ENCODE data around the gene RNF145.
"Not testable (repeated sequence)": the region's sequence is repeated elsewhere in the genome, so short reads cannot be mapped to it uniquely, and the experiment has no call there.

Gene RNF145, protein sequence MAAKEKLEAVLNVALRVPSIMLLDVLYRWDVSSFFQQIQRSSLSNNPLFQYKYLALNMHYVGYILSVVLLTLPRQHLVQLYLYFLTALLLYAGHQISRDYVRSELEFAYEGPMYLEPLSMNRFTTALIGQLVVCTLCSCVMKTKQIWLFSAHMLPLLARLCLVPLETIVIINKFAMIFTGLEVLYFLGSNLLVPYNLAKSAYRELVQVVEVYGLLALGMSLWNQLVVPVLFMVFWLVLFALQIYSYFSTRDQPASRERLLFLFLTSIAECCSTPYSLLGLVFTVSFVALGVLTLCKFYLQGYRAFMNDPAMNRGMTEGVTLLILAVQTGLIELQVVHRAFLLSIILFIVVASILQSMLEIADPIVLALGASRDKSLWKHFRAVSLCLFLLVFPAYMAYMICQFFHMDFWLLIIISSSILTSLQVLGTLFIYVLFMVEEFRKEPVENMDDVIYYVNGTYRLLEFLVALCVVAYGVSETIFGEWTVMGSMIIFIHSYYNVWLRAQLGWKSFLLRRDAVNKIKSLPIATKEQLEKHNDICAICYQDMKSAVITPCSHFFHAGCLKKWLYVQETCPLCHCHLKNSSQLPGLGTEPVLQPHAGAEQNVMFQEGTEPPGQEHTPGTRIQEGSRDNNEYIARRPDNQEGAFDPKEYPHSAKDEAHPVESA

DNA sequence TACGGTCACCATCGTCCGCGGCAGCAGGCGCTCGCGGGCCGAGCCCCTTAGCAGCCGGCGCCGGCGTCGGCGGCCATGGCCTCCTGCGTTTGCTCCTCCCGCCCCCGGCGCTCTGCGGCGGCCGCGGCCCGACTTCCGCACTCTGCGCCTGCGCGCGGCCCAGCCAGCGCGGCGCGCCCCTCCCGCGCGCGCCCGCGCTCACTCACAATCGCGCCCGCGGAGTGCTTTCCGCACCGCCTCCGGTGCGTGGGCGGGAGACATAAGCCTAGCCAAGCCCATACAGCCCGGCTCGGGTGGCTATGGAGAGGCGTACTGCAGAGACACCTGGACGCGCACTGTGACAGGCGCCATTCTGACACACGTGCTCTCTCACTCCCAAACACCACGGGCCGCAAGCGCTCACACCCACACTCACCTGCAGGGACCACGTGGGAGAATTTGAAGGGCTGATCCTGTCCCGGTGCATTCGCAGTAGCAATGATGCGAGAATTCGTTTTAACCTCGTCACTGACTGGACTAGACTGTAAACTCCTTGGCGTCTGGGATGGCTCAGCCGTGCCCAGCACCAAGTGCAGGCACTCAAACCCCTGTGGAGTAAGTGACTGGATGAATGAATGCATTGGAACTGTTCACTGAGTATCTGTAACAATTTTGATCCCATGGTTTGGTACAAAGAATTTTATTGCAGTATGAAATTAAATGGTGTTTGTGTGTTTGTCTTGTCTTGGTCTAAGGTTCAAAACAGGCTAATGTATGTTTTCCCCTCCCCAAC lies at the start of gene RNF145:
Gene RNF145, minus strand, starts transcription at position 116 of the 772 bp plus-strand sequence. CDS start 5,936 bp downstream, outside the sequence.
- peak; percentile 99 for DNase-seq (ENCODE audit: low spot score)

DNA sequence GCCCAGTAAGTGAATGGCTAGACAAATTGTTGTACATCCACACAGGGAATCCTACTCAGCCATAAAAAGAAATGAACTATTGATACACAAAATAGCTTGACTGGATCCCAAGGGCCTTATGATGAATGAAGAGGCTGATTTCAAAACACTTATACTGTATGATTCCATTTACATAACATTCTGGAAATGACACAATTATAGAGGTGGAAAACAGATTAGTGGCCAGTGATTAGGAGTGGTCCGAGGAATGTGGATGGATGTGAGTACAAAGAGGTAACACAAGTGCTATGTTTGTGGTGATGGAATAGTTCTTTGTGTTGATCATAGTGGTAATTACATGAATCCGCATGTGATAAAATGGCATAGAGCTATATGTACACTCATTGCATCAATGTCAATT lies 49.0 kb upstream of the RNF145 start:
- no peak for DNase-seq (ENCODE audit: low spot score)

DNA sequence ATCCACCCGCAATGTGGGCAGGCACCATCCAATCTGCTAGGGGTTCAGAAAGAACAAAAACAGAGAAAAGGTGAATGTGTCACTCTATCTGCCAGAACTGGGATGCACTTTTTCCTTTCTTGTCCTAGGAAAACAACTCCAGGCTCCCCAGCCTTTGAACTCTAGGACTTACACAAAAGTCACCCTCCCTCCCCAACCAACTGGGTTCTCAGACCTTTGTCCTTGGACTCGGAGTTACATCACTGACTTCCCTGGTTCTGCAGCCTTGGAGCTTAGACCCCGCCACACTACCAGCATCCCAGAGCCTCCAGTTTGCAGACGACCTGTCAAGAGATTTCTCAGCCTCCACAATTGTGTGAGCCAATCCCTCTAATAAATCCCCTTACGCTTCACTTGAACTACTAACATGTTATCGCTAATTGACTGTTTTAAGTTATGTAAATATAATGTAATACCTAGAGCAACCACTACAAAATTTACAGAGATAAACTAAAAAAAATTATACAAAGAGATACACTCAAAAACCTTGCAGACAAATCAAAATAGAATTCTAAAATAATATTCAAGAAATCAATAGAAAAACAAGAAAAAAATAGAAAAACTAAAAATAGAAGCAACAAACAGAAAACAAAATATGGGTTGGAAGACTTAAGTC lies 48.4 kb upstream of the RNF145 start:
- no peak for DNase-seq (ENCODE audit: low spot score)

DNA sequence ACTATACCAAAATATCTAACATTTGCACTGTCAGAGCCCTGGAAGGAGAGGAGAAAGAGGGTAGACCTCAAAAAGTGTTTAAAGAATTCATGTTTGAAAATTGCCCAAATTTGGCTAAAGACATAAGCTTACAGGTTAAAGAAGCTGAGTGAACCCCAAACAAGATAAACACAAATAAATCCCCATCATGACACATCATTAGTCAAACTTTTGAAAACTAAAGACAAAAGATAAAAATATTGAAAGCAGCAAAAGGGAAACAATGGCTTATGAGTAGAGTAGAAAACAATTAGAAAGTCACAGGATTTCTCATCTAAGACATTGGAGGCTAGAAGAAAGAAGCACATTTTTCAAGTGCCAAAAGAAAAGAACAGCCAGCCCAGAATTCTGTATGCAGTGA lies 47.7 kb upstream of the RNF145 start:
- DNase-seq (ENCODE audit: low spot score): no peak

DNA sequence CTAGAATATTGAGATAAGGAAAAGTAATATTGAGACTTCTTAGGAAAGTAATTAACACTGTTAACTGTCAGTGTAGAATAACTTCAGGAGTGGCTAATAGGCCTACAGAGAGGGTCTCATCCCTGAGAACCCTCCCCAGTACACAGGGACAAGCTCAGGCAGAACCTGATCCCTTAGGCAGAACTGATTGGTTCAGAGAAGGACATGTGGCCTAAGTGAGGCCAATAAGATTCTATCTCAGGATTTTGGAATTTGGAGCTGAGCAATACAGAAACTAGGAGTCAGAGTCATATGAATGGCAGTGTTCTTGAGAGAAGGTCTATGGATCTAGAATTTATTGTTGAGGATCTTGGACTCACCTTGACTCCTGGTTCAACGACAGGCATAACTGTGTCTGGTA lies 42.8 kb upstream of the RNF145 start:
- no peak for DNase-seq (ENCODE audit: low spot score)

DNA sequence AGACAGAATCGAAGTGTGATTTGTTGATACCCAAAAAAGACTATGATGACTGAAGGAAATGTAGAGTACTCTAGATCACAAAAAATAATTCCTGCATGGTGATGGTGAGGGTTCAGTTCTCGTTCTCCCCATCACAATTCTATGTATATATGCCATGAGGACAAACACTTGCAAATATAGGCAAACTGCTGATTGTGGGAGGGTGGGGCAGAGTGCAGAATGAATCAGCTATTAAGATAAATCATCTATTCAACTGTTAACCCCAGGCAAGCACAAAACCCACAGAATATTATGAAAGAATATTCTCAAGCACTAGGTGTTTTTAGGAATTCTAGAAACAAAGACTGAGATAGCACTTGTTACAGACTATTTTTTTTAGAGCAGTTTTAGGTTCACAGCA lies 39.8 kb upstream of the RNF145 start:
- no peak for DNase-seq (ENCODE audit: low spot score)

DNA sequence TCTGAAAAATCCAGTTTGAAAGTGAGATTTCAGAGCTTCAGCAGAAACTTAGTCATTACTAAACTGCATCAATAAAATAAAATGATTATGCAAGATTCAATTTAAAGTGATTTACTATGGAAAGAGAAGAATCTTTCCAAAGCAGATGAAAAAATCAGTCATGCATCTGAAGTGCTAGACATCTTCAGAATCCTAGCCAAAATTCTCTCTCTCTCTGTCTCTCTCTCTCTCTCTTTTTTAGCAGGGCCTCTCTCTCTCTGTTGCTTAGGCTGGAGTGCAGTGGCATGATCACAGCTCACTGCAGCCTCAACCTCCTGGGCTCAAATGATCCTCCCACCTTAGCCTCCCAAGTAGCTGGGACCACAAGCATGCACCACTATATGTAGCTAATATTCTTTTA lies 35.5 kb upstream of the RNF145 start:
- DNase-seq (ENCODE audit: low spot score): no peak

DNA sequence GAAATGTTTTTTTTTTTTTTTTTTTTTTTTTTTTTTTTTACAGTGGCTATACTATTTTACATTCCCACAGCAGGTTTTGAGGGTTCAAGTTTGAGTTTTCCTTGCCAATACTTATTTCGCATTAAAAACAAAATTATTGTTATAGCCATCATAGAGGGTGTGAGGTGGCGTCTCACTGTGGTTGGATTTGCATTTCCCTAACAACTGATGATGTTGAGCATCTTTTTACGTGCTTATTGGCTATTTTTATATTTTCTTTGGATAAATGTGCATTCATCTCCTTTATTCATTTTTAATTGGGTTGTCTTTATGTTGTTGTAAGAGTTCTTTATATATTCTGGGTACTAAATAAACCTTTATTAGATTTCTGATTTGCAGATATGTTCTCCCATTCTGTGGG lies 34.8 kb upstream of the RNF145 start:
- no peak for DNase-seq (ENCODE audit: low spot score)

DNA sequence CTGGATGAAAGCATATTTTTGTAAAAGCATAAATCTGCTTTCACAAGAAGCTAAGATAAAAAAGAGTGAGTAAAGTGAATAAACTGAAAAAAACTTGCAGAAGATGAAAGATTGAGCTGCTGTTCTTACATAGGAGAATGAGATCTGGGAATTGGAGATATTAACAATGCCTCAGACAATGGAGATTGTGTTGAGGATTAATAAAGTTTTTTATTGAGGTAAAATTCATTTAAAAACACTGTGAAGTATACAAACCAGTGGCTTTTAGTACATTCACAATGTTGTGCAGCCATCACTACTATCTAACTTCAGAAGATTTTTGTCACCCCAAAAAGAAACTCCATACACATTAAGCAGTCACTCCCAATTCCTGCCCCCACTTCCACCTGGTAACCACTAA lies 34.0 kb upstream of the RNF145 start:
- DNase-seq (ENCODE audit: low spot score): no peak

DNA sequence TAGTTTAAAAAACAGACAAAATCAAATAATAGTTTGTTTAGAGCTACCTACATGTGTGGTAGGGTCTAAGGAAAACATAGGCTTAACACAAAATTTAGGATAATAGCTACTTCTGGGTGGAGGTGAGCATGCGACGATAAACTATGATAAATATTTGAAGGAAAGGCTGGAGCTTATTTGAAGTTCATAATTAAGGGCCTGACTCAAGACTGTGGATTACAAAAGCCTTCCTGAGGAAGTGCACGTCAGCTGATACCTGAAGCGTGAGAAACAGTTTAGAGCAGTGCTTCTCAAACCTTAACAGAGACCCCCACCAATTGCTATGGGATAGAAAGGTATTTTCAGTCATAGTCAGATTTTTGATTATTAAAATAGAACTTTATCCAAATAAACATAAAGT lies 33.3 kb upstream of the RNF145 start:
- no peak for DNase-seq (ENCODE audit: low spot score)

DNA sequence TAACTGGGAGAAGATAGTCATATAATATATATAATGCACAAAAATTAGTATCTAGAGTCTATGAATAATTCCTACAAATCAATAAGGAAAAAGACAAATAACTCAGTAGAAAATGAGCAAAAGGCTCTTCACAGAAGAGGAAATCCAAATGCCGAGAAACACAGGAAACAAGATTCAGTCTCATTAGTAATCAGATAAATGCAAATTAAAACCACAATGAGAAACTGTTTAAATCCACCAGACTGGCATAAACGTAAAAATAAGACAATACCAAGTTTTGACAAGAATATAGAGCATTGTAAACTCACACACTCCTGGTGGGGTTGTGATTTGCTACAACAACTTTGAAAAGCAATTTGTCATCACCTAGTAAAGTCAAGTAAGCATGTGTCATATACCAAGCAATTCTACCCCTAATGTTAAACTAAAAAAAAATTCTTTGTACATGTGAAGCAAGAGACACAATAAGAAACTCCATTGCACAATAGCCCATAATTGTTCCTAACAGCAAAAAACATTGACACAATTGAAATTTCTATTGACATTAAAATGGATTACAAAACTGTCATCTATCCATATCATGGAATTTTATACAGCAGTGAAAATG lies 32.7 kb upstream of the RNF145 start:
- no peak for DNase-seq (ENCODE audit: low spot score)

DNA sequence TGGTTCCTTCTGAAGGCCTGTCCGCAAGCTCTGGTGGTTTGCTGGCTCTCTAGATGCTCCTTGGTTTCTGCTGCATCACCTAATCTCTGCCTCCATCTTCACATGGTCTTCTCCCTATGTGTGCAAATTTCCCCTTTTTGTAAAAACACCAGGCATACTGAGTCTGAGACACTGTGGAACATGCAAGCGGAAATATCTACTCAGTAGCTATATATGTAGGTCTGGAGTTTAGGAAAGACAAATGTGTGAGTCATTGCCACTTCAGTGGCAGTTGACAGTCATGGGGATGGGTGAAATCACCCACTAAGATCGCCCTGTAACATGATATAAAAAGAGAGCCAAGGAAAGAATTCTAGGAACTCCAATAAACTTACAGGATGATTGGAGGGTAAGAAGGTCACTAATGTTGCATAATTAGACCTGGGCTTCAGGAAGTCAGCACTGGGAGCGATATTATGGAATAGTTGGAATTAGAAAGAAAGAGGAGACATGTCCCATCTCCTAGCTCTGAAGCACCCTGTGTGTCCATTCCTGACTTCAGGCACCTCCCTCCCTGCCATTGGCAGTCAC lies 31.0 kb upstream of the RNF145 start:
- DNase-seq (ENCODE audit: low spot score): no peak

DNA sequence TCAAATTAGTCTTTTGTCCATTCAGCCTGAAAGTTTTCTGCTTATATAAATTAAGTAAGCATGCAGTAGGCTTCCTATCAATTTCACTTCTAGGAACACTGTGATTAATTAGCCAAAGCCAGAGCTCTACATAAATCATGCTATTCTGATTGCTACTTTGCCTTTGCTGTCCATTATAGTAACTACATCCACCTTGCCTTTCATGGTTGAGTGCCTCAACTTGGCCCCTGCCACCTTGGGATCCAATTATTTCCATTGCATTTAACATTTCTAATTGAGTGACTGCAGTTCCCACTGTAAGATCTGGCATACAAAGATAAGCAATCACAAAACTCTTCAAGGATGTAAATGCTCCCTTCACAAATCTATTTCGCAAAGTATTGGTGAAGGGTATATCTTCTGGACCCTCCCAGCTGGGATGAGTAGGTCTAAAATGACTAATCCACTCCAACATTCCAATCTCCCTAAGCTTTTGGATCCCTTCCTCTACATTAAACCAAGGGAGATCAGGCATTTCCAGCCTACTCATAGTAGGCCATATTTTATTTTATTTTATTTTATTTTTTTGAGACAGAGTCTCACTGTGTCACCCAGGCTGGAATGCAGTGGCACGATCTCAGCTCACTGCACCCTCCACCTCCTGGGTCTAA lies 26.6 kb upstream of the RNF145 start:
- not testable (repeated sequence) for DNase-seq (ENCODE audit: low spot score)

DNA sequence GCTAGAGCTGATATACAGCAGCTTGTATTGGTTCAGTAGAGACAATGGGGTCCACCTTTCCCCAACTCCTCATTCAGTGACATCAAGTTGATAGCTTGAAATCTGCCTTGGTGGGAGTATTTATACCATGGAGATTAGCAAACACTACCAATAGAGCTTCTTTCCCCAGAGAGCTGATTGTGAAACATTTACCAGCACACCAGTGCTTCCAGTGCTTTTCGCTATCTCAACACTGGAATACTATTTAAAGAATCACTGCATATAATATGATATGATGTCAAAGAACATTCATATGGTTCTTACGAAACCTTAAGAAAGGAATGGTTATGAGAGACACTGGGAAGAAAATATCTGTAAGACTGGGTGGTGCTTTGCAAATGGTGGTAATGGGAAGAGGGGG lies 21.8 kb upstream of the RNF145 start:
- DNase-seq (ENCODE audit: low spot score): no peak

DNA sequence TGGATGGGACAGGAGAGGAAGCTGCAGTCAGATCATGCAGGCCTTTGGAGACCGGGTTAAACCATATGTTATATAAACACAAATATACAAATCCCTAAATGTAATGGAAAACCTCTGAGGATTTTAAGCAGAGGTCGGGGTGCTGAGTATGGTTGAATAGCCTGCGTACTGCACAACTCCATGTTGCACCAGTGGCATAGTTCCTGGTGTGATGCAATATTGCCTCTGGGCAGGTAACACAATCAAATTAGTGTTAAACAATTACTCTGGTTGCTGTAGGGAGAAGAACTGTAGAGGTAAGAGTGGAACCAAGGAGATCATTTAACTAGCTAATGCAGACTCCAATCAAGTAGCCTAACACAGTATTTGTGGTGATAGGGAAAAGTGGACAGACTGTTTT lies 21.3 kb upstream of the RNF145 start:
- DNase-seq (ENCODE audit: low spot score): no peak

DNA sequence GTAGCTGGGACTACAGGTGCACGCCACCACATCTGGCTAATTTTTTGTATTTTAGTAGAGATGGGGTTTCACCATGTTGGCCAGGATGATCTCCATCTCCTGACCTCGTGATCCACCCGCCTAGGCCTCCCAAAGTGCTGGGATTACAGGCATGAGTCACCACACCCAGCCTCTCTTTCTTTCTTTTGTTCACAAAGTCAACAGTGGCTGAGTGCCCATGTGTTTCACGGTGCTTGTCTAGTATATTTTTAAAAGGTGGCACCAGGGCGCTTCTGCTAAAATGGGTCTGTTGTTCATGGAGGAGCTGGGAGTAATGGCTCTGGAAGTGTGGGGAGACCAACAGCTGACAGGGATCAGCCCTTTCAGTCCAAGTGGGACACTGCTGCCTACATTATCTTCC lies 18.7 kb upstream of the RNF145 start:
- not testable (repeated sequence) for DNase-seq (ENCODE audit: low spot score)

DNA sequence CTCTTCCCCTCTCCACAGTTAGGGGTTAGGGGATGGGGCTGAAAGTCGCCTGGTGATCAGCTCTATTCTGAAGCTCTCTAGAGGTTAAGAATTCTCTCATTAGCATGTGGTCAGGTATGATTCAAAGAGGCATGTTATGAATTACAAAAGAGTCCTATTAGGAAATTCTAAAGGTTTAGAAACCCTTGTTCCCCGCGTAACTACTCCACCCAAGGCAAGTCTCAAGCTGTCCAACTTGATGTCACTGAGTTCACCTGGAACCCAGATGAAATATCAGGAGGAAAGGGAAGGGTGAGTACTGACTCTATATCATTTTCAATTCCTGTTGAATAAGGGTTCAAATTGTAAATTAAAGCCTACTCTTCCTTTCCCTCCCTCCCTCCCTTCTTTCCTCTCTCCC lies 18.1 kb upstream of the RNF145 start:
- DNase-seq (ENCODE audit: low spot score): no peak

DNA sequence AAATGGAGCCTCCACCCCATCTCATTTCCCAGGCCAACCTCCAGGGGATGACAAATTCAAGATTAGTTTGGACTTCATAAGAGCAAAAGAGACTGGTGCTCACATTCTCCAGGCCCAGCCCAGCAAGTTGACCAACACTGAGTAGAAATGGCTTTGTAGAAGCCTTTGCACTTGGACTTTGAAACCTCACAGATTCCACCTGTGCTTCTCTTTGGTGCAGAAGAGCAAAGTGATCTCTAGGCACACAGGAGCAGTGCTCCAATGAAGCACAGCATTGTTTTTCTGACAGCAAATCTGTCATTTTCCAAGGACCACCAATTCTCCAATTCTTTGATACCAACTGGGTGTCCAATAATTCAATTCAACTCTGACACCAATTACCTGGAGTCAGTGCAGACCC lies 17.1 kb upstream of the RNF145 start:
- DNase-seq (ENCODE audit: low spot score): no peak

DNA sequence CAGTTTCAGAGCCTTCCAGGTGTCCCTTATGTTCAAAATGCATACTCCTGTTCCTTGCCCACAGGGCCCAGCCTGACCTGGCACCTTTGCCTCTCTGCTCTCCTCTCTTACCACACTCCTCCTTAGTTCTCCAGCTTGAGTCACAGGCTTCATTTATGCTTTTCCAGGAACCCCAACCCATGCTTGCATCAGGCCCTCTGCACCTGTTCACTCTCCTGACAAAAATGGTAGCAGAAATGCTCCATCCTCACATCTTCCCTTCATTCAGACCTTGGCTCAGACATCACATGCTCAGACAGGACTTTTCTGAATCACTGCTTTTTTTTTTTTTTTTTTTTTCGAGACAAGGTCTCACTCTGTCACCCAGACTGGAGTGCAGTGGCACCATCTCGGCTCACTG lies 15.1 kb upstream of the RNF145 start:
- DNase-seq (ENCODE audit: low spot score): no peak

DNA sequence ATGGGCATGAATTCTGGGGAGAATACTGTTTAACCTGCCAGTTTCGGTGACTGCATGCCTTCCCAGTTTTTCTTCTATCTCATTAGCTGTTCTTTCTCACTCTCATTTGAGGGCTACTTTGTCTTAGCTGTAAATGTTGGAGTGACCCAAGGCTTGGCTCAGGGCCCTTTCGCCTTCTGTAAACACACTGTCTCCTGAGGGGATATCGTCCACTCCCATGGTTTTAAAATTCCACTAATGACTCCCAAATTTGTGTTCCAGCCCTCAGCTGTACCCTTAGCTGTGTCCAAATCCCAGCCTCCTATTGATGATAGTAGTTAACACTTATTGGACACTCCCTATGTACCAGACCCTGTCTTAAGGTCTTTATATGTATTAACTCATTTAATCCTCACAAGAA lies 14.1 kb upstream of the RNF145 start:
- DNase-seq (ENCODE audit: low spot score): no peak

DNA sequence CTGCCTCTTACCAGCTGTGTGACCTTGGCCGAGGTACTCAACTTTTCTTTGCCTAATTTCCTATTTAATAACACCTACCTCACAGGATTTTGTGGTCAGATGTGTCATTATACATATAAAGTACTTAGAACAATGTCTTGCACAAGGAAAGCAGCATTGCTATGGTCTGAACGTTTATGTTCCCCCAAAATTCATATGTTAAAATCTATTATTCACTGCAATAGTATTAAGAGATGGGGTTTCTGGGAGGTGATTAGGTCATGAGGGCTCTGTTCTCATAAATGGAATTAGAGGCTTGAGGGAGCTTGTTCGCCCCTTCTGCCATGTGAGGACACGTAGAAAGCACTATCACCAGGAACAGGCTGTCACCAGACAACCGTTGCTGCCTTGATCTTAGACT lies 10.9 kb upstream of the RNF145 start:
- no peak for DNase-seq (ENCODE audit: low spot score)

Data from AG20443 (cell line).